ENCODE measurements around the gene ATP4B. TPM values are rescaled to one million over a fixed set of nuclear protein-coding genes. Genes with fewer than 3 reads are reported as not detected.
"Not testable (repeated sequence)": the region's sequence is repeated elsewhere in the genome, so short reads cannot be mapped to it uniquely, and the experiment has no call there.

The ATP4B gene
- total RNA-seq, 1 experiment from 2014 or later, result not detected

- Histone ChIP-seq H3K4me3 (no peak overlapping the region), H3K9me3 (no peaks in the 10 kb centered on the region), H3K36me3 (peaks cover 80% of the 10 kb centered on the region), H3K27me3 (no peaks in the 10 kb centered on the region)
- no peak for DNase-seq
These were observed 23.0 kb downstream of the ATP4B start for GRCh38 chr13:113635048-113635420.

DNA sequence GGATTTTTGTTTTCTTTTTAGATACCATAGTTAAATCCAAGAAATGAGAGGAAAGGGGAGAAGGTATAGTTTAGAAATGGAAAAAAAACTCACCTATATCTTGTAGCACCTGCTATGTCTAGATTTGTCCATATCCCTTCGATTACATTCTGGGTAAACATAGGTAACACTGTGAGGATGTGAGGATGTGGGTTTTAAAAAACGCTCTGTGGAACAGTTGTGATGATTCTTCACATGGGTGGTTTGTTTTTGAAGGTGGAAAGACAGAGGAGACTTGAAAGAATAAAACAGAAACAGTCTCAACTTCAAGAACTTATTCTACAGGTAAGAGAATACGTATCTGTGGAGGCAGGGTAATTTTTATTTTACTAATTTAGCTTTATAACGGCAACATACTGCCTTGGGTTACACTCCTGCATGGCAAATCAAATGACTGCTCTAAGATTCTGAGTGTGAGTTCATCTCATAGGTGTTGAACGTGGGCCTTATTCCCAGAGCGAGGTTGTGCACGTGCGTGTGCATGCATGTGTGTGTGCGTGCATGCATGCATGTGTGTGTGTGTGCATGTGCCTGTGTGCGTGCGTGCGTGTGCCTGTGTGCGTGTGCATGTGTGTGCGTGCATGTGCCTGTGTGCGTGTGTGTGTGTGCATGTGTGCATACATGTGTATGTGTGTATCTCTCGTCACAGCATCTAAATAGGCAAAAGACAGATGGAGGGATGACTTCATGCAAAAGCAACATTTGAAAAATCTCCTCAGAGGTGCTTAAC is 23.5 kb downstream of the ATP4B start:
- Histone ChIP-seq H3K27me3 (no peaks in the 10 kb centered on the region), H3K4me3 (no peak overlapping the region), H3K9me3 (no peaks in the 10 kb centered on the region), H3K36me3 (peaks cover 78% of the 10 kb centered on the region)
- no peak for DNase-seq

- no peaks in the 10 kb centered on the region for H3K27me3 ChIP-seq
- no peaks in the 10 kb centered on the region for H3K9me3 ChIP-seq
- H3K4me3 ChIP-seq, result no peak overlapping the region
- no peak for DNase-seq
- peaks cover 74% of the 10 kb centered on the region for H3K36me3 ChIP-seq
These were observed 24.5 kb downstream of the ATP4B start for GRCh38 chr13:113633485-113633873.

- no peak for DNase-seq
- Histone ChIP-seq H3K27me3 (no peaks in the 10 kb centered on the region), H3K36me3 (peaks cover 68% of the 10 kb centered on the region), H3K4me3 (no peak overlapping the region), H3K9me3 (no peaks in the 10 kb centered on the region)
These were observed 25.1 kb downstream of the ATP4B start for GRCh38 chr13:113632706-113633484.

DNA sequence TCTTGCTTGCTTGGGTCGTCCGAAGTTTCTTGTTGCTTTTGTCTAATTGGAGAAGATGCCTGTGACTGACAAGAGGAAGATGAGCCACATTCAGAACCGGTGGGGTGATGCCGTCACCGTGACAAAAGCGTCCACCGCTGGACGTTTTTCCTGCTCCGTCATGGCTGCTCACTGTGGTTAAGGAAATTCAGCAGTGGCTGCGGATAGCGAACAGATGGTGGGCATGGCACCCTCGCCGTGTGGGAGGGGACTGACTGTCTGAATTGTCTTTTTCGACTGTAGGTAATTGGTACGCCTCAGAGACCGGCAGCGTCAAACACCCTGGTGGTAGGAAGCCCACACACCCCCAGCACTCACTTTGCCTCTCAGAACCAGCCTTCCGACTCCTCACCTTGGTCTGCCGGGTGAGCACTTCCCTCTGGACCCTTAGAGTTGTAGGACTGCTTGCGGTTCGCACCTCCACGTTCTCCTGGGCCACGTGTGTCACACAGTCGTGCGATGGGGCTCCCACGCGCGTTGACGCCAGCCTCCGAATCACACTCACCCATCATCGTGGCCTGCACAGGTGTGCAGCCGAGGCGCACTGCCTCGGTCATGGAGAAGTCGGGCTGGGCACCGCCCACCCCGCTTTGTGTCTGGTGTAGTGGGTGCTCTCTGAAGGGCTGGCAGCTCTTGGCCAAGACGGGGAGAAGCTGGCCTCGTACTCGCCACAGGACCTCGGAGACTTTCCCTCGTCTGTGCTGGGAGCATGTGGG is 26.5 kb downstream of the ATP4B start:
- DNase-seq, result no peak
- H3K36me3 ChIP-seq, result peaks cover 71% of the 10 kb centered on the region
- H3K27me3 ChIP-seq, result no peaks in the 10 kb centered on the region
- H3K4me3 ChIP-seq, result no peak overlapping the region
- no peaks in the 10 kb centered on the region for H3K9me3 ChIP-seq

DNA sequence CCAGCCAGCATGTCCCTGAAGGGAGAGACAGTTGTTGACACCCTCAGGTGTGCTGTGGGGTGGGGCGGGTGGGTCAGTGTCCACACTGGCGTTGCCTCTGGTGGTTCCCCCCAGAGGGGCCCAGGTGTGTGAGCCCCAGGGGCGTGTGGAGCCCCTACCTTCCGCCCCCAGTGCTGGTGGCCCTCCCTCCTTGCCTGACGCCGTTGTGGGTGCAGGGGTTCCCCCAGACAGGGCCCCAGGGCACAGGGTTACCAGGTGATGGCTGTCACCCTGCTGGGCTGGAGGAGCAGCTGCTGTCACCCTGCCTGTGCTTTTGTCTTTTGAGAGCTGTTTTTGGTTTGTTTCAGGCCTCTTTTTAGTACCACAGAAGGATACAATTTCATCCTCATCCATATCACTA is 27.2 kb downstream of the ATP4B start:
- DNase-seq, result no peak
- peaks cover 67% of the 10 kb centered on the region for H3K36me3 ChIP-seq
- no peaks in the 10 kb centered on the region for H3K9me3 ChIP-seq
- H3K4me3 ChIP-seq, result no peak overlapping the region
- no peaks in the 10 kb centered on the region for H3K27me3 ChIP-seq

DNA sequence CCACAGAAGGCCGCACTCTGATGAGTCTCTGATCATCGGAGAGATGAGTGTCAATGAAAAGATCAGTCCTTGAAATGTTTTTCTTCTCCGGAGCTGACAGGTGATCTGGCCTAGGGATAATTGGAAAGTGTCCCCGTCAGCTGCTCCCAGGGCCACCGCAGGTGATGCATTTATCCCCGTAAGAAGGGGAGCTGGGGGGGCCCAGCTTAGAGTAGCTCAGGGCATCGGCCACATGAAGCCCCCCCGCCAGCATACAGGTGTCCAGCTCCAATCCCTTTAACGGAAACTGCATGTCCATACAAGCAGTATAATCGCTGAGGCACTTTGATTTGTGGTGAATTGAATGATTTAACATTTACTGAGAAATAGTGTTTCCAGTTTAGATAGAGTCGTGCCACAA is 27.7 kb downstream of the ATP4B start:
- no peak for DNase-seq
- peaks cover 63% of the 10 kb centered on the region for H3K36me3 ChIP-seq
- H3K4me3 ChIP-seq, result no peak overlapping the region
- H3K9me3 ChIP-seq, result no peaks in the 10 kb centered on the region
- H3K27me3 ChIP-seq, result no peaks in the 10 kb centered on the region

GRCh38 chr13:113629866-113630265 is 28.1 kb downstream of the ATP4B start:
- H3K4me3 ChIP-seq, result no peak overlapping the region
- DNase-seq, result no peak
- no peaks in the 10 kb centered on the region for H3K9me3 ChIP-seq
- peaks cover 60% of the 10 kb centered on the region for H3K36me3 ChIP-seq
- no peaks in the 10 kb centered on the region for H3K27me3 ChIP-seq

DNA sequence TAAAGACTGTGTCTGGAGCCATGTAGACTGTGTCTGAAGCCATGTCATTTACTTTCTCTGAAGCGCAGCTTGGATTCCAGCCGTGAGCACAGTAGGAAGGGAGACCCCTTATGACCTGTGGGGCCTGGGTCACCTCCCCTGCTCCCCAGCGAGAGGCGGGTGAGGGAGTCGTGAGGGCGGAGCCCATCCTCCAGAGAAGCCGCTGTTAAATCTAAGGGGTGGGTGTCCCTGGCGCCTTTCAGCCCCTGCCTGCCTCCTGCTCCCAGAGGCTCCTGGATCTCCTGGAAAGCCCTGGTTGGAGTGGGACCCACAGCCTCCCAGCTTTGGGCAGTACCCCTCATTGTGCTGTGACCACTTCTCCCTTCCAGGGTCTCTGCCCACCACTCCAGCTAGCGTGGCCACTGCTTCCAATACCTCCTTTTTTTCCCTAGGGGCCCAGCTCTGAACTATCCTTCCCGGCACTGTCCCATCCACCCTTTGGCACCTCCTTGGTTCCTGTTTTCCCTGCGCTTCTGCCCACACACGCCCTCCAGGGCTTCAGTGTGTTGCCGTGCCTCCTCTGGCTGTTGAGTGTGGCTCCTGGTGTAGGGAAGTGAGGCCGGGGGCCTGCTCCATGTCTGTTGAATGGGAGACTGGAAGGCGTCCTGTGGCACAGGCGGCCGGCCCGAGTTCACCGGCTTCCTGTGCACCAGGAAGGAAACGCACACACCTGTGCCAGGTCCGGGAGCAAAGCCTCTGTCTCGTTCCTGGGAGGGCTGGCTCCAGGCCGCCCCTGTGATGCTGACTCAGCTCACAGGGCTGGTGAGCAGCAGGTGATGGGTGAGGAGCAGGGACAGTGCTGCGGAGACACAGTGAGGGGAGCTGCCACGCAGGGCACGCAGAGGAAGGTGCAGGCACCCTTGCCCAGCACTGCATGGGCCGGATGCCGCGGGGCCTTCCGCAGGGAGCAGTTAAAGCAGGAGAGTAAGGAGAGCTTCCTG is 29.4 kb downstream of the ATP4B start:
- Histone ChIP-seq H3K27me3 (no peaks in the 10 kb centered on the region), H3K9me3 (no peaks in the 10 kb centered on the region), H3K36me3 (peaks cover 53% of the 10 kb centered on the region), H3K4me3 (no peak overlapping the region)
- no peak for DNase-seq

- Histone ChIP-seq H3K27me3 (no peaks in the 10 kb centered on the region), H3K9me3 (no peaks in the 10 kb centered on the region), H3K36me3 (peaks cover 44% of the 10 kb centered on the region), H3K4me3 (no peak overlapping the region)
- no peak for DNase-seq
These were observed 30.9 kb downstream of the ATP4B start for GRCh38 chr13:113627136-113627535.

DNA sequence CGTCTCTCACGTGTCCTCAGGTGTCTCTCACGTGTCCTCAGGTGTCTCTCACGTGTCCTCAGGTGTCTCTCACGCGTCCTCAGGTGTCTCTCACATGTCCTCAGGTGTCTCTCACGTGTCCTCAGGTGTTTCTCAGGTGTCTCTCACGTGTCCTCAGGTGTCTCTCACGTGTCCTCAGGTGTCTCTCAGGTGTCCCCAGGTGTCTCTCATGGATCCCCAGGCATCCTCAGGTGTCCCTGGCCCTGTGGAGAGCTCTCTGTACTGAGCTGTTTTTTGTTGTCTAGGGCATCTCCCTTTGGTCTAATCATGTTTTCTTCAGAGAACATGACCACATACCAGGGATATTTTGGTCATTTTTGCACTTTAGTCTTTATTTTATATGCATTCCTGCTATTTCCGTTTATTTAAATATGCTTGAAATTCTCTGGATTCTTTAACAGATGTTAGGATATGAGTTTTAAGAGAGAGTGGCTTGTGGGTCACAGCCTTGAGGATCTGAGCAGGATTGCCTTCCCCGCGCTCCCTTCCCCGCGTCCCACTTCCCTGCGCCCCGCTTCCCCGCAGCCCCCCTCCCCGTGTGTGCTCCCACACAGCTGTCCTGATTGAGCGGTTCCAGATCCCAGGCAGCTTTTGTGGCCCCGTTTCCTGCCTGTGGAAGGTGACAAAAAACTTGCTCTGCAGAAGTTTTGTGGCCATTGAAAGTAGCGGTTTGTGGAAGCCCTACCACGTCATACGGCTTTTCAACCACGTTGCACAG is 31.9 kb downstream of the ATP4B start:
- no peak overlapping the region for H3K4me3 ChIP-seq
- peaks cover 38% of the 10 kb centered on the region for H3K36me3 ChIP-seq
- DNase-seq, result no peak
- H3K9me3 ChIP-seq, result no peaks in the 10 kb centered on the region
- H3K27me3 ChIP-seq, result no peaks in the 10 kb centered on the region

GRCh38 chr13:113624640-113625304 is 33.2 kb downstream of the ATP4B start:
- H3K9me3 ChIP-seq, DNase-seq, H3K27me3 ChIP-seq, H3K4me3 ChIP-seq: not testable (repeated sequence)
- peaks cover 42% of the 10 kb centered on the region for H3K36me3 ChIP-seq

GRCh38 chr13:113624235-113624587 is 33.8 kb downstream of the ATP4B start:
- peaks cover 38% of the 10 kb centered on the region for H3K36me3 ChIP-seq
- no peak for DNase-seq

DNA sequence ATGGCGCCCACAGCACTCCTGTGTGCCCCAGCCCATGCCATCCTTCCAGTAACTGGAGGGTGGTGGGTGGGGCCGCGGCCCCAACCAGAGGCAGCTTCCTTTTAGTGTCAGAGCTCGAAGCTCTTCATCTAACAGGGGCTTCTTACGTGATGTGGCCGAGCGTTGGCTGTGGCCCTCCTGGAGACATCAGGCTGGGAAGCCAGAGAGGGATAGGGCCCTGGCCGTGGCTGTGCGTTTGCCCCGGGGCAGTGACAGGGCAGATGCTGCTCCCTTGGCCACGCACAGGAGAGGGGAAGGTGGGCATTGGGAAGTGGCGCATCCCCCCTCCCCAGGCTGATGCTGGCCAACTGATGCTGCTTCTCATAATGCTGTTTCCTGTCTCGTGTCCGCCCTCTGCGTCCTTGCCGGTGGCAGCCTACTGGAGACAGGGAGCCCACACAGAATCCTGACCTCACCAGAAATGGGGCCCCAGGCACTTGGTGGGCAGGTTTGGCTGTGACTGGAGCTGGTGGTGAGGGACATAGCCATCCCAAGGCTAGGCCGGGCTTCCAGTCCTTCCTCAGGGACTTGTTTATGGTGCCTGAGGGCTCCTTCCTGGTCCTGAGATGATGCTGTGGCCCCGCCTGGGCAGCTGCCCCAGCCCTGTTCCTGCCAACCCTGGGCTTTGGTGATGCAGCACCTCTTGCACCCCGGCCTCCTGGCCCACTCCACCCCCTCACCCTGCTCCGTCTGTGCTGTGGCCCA is 34.3 kb downstream of the ATP4B start:
- Histone ChIP-seq H3K36me3 (peaks cover 38% of the 10 kb centered on the region), H3K9me3 (no peaks in the 10 kb centered on the region), H3K27me3 (no peaks in the 10 kb centered on the region), H3K4me3 (no peak overlapping the region)
- DNase-seq, result peak; percentile 17

More at GRCh38 chr13:113624235-113624587, 33.8 kb downstream of the ATP4B start:
- Histone ChIP-seq H3K27me3 (no peaks in the 10 kb centered on the region), H3K4me3 (no peak overlapping the region), H3K9me3 (no peaks in the 10 kb centered on the region)
